Omental fat pad (tissue), 4 donors: Measurements from ENCODE around the gene HENMT1. TPM values are rescaled to one million over a fixed set of nuclear protein-coding genes. Genes with fewer than 3 reads are reported as not detected.

Experiments
- ATAC-seq: fragments of 150-250 bp; one replicate; pipeline ENCODE4 v1.9.1; 2016; ENCODE audit warnings: mild to moderate bottlenecking, moderate library complexity; ENCODE audit not compliant: low FRiP score
- DNase-seq: peaks from one replicate; pipeline ENCODE4 v3.0.0-alpha.2; 2019; ENCODE audit warnings: low spot score
- CTCF ChIP-seq, 3 donors: fragments of 450-650 bp; IDR thresholded peaks; one replicate each; pipeline ENCODE4 v1.5.1; 2016 to 2017; ENCODE audit warnings: antibody characterized with exemption in 3 of 3, mild to moderate bottlenecking in 3 of 3, moderate library complexity in 2 of 3
- total RNA-seq, 4 donors: library from RNA; depleted of rRNA; stranded (reverse); fragments of >200 nt; gene quantifications; one replicate each; pipeline ENCODE4 v1.1.0, GENCODE V29; 2016

HENMT1 gene
- total RNA-seq, 4 donors from 2014 or later = 2.8 to 4.9 (median 4.5) TPM

- no peak for TF ChIP-seq CTCF (IDR thresholded peaks at IDR 0.05)
- no peak for DNase-seq
- ATAC-seq = no peak
Observed at GRCh38 chr1:108657356-108658080, 3.4 kb downstream of the HENMT1 start.

GRCh38 chr1:108653431-108654105 lies 7.3 kb downstream of the HENMT1 start:
- ATAC-seq (no peak), DNase-seq (no peak)
- TF ChIP-seq CTCF (IDR thresholded peaks at IDR 0.05) = no peak

- ATAC-seq = no peak
- no peak for DNase-seq
- TF ChIP-seq CTCF (IDR thresholded peaks at IDR 0.05) = no peak
Observed at GRCh38 chr1:108646648-108647269, 14.1 kb downstream of the HENMT1 start.

GRCh38 chr1:108646265-108646647 lies 14.6 kb downstream of the HENMT1 start:
- no peak for TF ChIP-seq CTCF (IDR thresholded peaks at IDR 0.05)
- ATAC-seq = no peak
- no peak for DNase-seq

GRCh38 chr1:108645564-108646184 lies 15.2 kb downstream of the HENMT1 start:
- DNase-seq = no peak
- TF ChIP-seq CTCF (IDR thresholded peaks at IDR 0.05) = no peak
- ATAC-seq = no peak

- TF ChIP-seq CTCF (IDR thresholded peaks at IDR 0.05) = no peak
- DNase-seq = no peak
- no peak for ATAC-seq
Observed at GRCh38 chr1:108644984-108645383, 15.9 kb downstream of the HENMT1 start.
